GM19099 (cell line): Measurements from ENCODE around the gene TMEM220.

ENCODE experiments used
- POLR2A ChIP-seq: IDR thresholded peaks from 3 replicates; pipeline ENCODE4 v1.6.1; 2011; ENCODE audit warnings: low read depth; ENCODE audit not compliant: insufficient read length; ENCODE audit errors: extremely low read depth

The TMEM220 gene

DNA sequence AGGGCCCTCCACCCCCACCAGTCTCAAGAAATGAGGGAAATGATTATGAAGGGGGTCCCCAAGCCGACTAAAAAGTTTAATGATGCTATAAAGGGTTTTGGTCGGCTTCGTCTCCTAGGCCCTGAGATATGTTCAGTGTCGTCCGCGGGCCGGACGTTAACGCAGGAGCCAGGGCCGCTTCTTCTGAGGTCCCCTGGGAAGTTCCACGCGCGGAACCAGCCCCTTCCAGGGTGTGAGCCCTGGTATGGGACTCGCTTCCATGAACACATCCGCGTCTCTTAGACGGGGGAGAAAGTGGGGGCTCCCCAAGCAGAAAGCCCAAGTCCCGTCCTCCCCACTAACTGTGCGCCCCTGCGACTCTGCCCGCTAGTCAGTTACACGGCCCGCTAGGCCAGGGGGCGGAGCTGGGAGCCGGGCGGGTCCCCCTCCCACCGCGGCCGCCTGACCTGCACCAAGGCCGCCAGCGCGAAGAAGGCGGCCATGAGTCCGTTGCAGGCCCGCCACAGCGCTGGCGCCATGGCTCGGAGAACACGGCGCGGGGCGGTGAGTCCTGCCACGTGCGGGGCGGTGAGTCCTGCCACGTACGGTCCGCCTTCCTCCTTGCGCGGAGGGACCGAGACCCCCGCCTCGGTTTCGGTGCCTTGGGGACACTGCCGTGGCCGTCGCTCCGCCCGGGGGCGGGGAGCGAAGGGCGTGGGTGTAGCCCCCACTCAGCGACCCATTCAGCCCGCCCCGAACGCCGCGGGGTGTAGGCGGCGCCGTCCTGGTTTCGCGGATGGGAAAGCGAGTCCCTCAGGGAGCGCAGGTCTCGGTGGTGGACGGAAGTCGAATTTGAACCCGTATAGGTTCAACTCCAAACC is at the start of gene TMEM220:
TSS of gene TMEM220 (minus strand) at position 690 of the 860 bp plus-strand sequence. CDS start at position 518, 172 bp downstream.
- no peak for TF ChIP-seq POLR2A

DNA sequence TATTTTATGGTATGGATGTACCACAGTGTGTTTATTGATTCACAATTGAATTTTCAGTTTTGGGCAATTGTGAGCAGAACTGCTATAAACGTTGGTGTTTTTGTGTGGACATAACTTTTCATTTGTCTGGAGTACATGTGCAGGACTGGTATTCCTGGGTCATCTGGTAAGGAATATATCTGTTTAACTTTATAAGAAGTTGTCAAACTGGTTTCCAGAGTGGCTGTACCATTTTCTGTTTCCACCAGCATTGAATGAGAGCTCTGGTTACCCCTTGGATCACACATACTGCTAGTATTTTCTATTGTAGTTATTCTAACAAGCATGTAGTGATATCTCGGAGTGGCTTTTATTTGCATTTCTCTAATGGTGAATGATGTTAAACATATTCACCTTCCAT is 49.8 kb upstream of the TMEM220 start:
- no peak for TF ChIP-seq POLR2A

DNA sequence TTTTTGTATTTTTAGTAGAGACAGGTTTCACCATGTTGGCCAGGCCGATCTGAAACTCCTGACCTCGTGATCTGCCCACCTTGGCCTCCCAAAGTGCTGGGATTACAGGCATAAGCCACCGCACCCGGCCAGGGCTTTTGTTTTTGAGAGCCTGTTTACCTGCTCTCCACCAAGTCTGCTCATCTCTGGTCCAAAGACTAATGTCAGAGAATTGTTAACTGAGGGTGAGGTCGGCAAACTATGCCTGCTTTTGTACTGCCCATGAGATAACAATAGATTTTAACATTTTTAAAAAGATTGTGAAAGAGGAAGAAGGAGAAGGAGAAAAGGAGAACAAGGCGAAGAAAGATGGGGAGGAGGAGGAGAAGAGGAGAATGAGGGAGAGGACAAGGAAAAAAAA is 48.1 kb upstream of the TMEM220 start:
- no peak for TF ChIP-seq POLR2A

GRCh38 chr17:10777131-10777807 is 47.4 kb upstream of the TMEM220 start:
- no peak for TF ChIP-seq POLR2A

DNA sequence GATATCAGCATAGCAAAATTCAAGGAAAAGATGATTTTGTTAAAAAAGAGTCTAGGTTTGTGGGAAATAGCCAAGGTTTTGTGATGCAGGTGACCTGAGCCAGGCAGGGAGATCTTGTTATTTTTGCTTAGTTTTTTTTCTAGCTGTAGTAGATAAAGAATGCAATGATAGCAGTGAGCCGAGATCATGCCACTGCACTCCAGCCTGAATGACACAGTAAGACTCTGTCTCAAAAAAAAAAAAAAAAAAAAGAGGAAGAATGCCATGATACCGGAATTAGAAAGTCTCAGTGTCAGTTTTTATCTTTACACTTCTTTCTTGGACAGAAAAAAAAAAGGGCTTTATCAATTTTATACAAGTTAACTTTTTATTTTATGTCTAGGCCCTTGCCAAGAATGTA is 46.6 kb upstream of the TMEM220 start:
- TF ChIP-seq POLR2A = no peak

GRCh38 chr17:10775740-10776356 is 46.0 kb upstream of the TMEM220 start:
- TF ChIP-seq POLR2A = no peak

DNA sequence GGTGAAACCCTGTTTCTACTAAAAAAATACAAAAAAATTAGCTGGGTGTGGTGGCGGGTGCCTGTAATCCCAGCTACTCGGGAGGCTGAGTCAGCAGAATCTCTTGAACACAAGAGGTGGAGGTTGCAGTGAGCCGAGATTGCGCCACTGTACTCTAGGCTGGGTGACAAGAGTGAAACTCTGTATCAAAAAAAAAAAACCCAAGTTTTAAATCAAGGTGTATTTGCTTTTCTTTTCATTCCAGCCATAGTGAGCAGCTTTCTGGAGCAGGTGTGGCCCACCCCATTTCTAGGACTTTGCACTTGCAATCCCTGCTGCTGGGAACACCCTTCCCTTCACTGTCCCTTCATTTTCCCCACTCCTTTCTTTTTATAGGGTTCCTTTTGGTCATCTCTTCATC is 45.2 kb upstream of the TMEM220 start:
- TF ChIP-seq POLR2A = no peak

DNA sequence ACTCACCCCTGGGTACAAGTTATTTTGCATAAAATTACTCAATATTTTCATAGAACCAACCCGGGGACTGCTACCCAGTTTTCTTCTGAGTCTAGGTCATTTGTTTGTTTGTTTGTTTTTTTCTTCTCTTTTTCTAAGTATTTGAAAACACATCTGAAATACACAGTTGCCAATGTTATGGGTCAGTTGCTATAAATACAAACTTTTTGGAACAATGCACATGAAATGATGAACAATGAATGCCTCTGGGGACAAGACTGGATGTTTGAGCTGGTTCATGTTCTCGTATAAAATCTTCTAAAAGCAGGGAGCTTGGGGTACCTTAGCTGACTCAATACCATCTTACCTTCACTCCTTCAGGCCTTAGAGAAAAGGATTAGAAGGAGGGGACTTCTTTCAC is 43.6 kb upstream of the TMEM220 start:
- no peak for TF ChIP-seq POLR2A

DNA sequence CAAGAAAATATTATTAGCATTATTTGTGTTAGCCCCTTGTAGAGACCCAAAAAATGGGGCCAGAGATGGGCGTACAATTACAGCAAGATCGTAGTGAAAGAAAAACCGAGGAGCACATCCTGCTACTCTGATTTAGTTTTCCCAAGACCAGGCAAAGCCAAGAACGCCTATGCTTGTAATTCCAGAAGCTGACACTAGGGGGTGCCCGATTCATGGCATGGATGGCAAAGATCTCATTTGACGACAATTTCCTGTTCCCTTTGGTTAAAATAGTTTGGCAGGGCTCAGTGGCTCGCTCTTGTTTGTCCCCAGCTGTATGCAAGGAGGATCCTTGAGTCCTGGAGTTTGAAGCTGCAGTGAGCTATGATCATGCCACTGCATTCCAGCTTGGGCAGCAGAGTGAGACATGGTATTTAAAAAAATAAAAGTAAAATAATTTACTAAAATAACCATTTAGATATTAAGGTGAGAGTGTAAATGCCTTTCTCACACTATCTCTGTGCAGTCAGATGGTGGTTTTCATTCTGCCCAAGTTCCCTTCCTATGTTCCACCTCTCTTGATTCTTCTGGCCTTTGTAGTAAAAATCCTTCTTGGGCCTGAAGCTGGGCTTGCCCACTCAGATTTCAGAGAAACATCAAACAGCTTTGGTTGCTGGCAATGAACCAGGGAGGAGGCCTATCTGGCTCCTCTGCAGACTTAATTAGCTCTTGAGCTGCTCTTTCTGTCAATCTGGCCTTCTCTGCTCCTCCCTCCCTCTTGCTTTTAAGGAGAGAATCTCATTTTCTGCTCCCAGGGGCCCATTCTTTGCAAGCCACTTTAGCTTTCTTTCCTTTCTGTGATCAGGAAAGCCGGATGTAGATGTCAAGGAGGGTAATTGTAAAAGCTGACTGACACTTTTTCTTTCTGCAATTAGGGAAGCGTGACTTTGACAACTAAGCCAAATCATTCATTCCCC is 42.9 kb upstream of the TMEM220 start:
- no peak for TF ChIP-seq POLR2A

GRCh38 chr17:10771148-10771547 is 41.3 kb upstream of the TMEM220 start:
- no peak for TF ChIP-seq POLR2A

- TF ChIP-seq POLR2A = no peak
Observed at GRCh38 chr17:10769840-10770239, 40.0 kb upstream of the TMEM220 start.

DNA sequence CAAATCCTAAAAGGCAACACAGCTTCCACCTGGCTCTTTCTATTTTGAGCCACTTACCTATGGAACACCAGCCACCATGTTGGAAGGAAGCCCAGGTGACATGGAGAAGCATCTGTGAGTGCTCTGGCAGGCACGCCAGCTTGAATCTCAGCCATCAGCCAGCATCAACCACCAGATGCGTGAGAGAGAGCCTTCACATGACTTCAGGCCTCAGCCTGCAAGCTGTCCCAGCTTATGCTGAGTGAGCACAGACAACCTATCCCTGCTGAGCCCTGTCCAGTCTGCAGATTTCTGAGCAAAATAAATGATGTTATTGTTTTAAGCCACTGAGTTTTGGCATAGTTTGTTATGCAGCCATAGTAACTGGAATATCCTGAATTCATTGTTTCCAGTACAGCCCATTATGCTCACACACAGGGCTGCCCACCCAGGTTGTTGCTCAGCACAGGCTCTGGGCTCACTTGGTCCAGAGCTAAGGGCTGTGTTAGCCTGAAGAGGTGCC is 39.0 kb upstream of the TMEM220 start:
- TF ChIP-seq POLR2A = no peak

GRCh38 chr17:10767232-10767631 is 37.4 kb upstream of the TMEM220 start:
- TF ChIP-seq POLR2A = no peak

GRCh38 chr17:10762037-10762436 is 32.2 kb upstream of the TMEM220 start:
- TF ChIP-seq POLR2A = no peak
